Stimulated activated CD8-positive, alpha-beta memory T cell treated with anti-CD3 and anti-CD28 coated beads, Interleukin-7, amount 100 ng/mL, for 48 hours (primary cell): ENCODE measurements around the gene MRPL14.
"Not testable (repeated sequence)": the region's sequence is repeated elsewhere in the genome, so short reads cannot be mapped to it uniquely, and the experiment has no call there.

ENCODE experiments used
- DNase-seq, 2 donors: peaks; one replicate each; pipeline ENCODE4 v3.0.0-alpha.2; 2020; ENCODE audit warnings: low read depth in 1 of 2; ENCODE audit errors: extremely low read depth in 1 of 2

The MRPL14 gene

GRCh38 chr6:44150317-44150917 is 23.2 kb upstream of the MRPL14 start:
- no peak for DNase-seq

GRCh38 chr6:44149369-44150012 is 22.2 kb upstream of the MRPL14 start:
- DNase-seq = no peak

- DNase-seq = no peak
Measured at GRCh38 chr6:44148306-44148705, 21.1 kb upstream of the MRPL14 start.

GRCh38 chr6:44147256-44147655 is 20.0 kb upstream of the MRPL14 start:
- no peak for DNase-seq

GRCh38 chr6:44146685-44147084 is 19.4 kb upstream of the MRPL14 start:
- no peak for DNase-seq

- no peak for DNase-seq
Measured at GRCh38 chr6:44145839-44146238, 18.6 kb upstream of the MRPL14 start.

- not testable (repeated sequence) for DNase-seq
Measured at GRCh38 chr6:44144536-44144935, 17.3 kb upstream of the MRPL14 start.

GRCh38 chr6:44143731-44144130 is 16.5 kb upstream of the MRPL14 start:
- no peak for DNase-seq

- no peak for DNase-seq
Measured at GRCh38 chr6:44142835-44143234, 15.6 kb upstream of the MRPL14 start.

- no peak for DNase-seq
Measured at GRCh38 chr6:44139351-44139743, 12.1 kb upstream of the MRPL14 start.

- DNase-seq = no peak
Measured at GRCh38 chr6:44138717-44139350, 11.6 kb upstream of the MRPL14 start.

GRCh38 chr6:44135875-44136274 is 8.6 kb upstream of the MRPL14 start:
- no peak for DNase-seq

- DNase-seq = no peak
Measured at GRCh38 chr6:44135173-44135758, 8.0 kb upstream of the MRPL14 start.

GRCh38 chr6:44133981-44134711 is 6.9 kb upstream of the MRPL14 start:
- DNase-seq = no peak

- DNase-seq = no peak
Measured at GRCh38 chr6:44133003-44133931, 6.0 kb upstream of the MRPL14 start.

GRCh38 chr6:44132476-44132875 is 5.2 kb upstream of the MRPL14 start:
- DNase-seq = no peak

- DNase-seq = no peak
Measured at GRCh38 chr6:44131892-44132291, 4.6 kb upstream of the MRPL14 start.

GRCh38 chr6:44129841-44130322 is 2.6 kb upstream of the MRPL14 start:
- DNase-seq = no peak

- no peak for DNase-seq
Measured at GRCh38 chr6:44128020-44128917, 1.0 kb upstream of the MRPL14 start.
